ENCODE data around the gene SVOPL.

- TF ChIP-seq CTCF (IDR thresholded peaks at IDR 0.05; ENCODE audit: borderline replicate concordance, extremely low read depth, low read length, poor library complexity, severe bottlenecking) (no peak), EZH2 (IDR thresholded peaks at IDR 0.05; ENCODE audit: borderline replicate concordance, low read depth, low read length, severe bottlenecking) (no peak)
These were observed 156.0 kb downstream of the SVOPL start for GRCh38 chr7:138545123-138545522.
